ENCODE data around the gene NRDC.

The NRDC gene

DNA sequence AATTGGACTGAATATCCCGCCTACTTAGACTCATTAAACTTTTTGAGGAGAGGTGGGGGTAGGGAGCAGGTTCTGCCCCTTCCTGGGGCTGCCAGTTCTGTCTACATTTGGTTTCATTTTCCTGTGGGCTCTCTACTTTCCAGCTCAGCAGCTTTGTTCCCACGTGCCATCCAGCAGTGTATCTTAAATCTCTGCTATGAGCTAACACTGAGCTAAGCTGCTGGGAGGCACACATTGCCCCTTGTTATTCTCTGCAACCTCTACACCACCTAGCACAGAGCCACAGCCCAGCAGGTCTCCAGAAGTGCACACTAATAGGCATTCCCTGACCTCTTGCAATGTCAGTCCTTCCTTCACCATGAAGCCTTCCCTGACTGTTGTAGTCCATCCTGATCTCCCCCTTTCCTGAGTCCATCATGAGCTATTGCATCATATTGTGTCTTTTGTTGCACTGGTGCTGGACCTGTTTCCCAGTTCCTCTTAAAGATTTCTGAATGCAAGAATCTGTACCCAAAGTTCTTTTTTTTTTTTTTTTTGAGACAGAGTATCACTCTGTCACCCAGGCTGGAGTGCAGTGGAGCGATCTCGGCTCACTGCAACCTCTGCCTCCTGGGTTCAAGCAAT lies 28.7 kb upstream of the NRDC start:
- no peak for TF ChIP-seq CTCF (IDR thresholded peaks at IDR 0.05; ENCODE audit: insufficient read depth, low read depth, low read length, missing control alignments)
- DNase-seq (ENCODE audit: low read depth), result peak; percentile 6

GRCh38 chr1:51906306-51907078 lies 28.0 kb upstream of the NRDC start:
- H3K4me3 ChIP-seq (ENCODE audit: low read depth, low read length), result no peak overlapping the region
- no peak for TF ChIP-seq CTCF (IDR thresholded peaks at IDR 0.05; ENCODE audit: insufficient read depth, low read depth, low read length, missing control alignments)
- no peak for DNase-seq (ENCODE audit: low read depth)

More for the DNA sequence above, 28.7 kb upstream of the NRDC start:
- H3K4me3 ChIP-seq (ENCODE audit: low read depth, low read length), result no peak overlapping the region

DNA sequence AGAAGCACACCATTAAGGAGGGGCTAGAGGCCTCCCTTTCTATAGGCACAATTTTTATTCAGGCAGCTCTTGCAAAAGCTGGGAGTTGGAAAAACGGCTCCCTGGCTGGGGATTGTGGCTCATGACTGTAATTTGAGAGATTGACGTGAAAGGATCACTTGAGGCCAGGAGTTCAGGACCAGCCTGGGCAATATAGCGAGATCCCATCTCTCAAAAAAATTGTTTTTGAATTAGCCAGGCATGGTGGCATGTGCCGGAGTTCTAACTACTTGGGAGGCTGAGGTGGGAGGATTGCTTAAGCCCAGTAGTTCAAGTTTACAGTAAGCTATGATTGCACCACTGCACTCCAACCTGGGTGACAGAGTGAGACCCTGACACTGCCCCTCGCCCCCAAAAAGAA lies 23.9 kb upstream of the NRDC start:
- no peak for DNase-seq (ENCODE audit: low read depth)
- TF ChIP-seq CTCF (IDR thresholded peaks at IDR 0.05; ENCODE audit: insufficient read depth, low read depth, low read length, missing control alignments), result no peak
- no peak overlapping the region for H3K4me3 ChIP-seq (ENCODE audit: low read depth, low read length)

GRCh38 chr1:51901151-51901550 lies 22.6 kb upstream of the NRDC start:
- no peak overlapping the region for H3K4me3 ChIP-seq (ENCODE audit: low read depth, low read length)
- TF ChIP-seq CTCF (IDR thresholded peaks at IDR 0.05; ENCODE audit: insufficient read depth, low read depth, low read length, missing control alignments), result no peak
- no peak for DNase-seq (ENCODE audit: low read depth)

DNA sequence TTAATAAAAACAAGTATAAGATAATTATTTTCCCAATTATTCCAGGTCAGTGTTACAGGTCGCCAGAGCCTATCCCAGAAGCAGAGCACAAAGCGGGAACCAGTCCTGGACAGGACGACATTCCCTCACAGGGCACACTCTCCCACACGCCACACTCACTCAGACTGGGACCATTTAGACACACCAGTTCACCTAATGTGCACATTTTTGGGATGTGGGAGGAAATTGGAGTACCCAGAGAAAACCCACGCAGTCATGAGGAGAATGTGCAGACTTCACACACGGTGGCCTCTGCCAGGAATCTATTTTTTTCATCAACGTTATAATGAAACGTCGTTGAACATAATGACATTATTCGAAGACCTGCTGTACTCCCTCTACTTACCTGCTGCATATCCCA lies 20.5 kb upstream of the NRDC start:
- no peak for TF ChIP-seq CTCF (IDR thresholded peaks at IDR 0.05; ENCODE audit: insufficient read depth, low read depth, low read length, missing control alignments)
- no peak overlapping the region for H3K4me3 ChIP-seq (ENCODE audit: low read depth, low read length)
- DNase-seq (ENCODE audit: low read depth), result no peak

DNA sequence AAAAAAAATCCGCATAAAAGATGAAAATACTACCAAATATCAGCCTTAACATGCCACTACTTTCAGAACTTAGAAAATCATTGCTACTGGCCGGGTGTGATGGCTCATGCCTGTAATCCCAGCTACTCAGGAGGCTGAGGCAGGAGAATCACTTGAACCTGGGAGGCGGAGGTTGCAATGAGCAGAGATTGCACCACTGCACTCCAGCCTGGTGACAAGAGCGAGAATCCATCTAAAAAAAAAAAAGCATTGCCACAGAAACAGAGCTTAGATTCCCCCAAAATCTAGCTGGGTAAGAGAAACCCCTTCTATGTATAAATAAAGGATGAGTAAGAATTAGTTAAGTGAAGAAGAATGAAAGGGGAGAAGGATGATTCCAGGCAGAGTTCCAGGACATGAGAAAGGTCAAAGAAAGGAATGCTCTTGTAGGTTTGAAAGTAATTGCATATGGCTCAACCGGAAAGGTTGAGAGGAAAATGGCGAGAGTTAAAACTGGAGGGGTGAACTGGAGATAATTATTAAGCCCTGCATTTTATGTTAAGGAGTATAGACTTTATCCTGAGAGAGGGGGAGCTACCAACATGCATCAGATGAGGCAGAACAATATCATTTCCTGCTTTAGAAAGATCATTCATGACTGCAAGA lies 19.7 kb upstream of the NRDC start:
- DNase-seq (ENCODE audit: low read depth), result no peak
- H3K4me3 ChIP-seq (ENCODE audit: low read depth, low read length), result no peak overlapping the region
- no peak for TF ChIP-seq CTCF (IDR thresholded peaks at IDR 0.05; ENCODE audit: insufficient read depth, low read depth, low read length, missing control alignments)

Data from GM12865 (cell line).